MCF 10A (cell line): ENCODE results near the gene PLOD2. TPM values are rescaled to one million over a fixed set of nuclear protein-coding genes. Genes with fewer than 3 reads are reported as not detected.

Experiments
- BruUV-seq: library from RNA; stranded (reverse); fragments of 400-500 nt; replicated peaks from 2 replicates; lab custom pipeline; 2021; lab: Mats Ljungman, UMichigan
- CTCF ChIA-PET: fragments of 300-600 bp; sonication (Branson Sonifier 250); formaldehyde crosslinking; extraction: SDS; loops from one replicate; lab custom pipeline; 2021; ENCODE audit warnings: antibody characterized with exemption, inconsistent platforms; lab: Yijun Ruan, JAX
- POLR2A ChIA-PET: fragments of 300-600, 350-650 bp; sonication (Branson Sonifier 250); formaldehyde crosslinking; extraction: SDS; loops from one replicate; lab custom pipeline; 2020; ENCODE audit warnings: antibody characterized with exemption, inconsistent platforms; lab: Yijun Ruan, JAX
- DNase-seq: peaks from one replicate; pipeline ENCODE4 v3.0.0-alpha.2; 2018; ENCODE audit not compliant: unreplicated experiment
- H3K27ac Mint-ChIP-seq: one replicate; pipeline ENCODE4 v1.8.0; 2022; ENCODE audit warnings: mild to moderate bottlenecking, low read depth, mixed read lengths; ENCODE audit not compliant: unreplicated experiment
- H3K27me3 Mint-ChIP-seq: one replicate; pipeline ENCODE4 v1.8.0; 2022; ENCODE audit warnings: mixed read lengths; ENCODE audit not compliant: insufficient read depth, unreplicated experiment
- H3K36me3 Mint-ChIP-seq: one replicate; pipeline ENCODE4 v1.8.0; 2022; ENCODE audit warnings: mild to moderate bottlenecking, moderate library complexity, mixed read lengths; ENCODE audit not compliant: insufficient read depth, unreplicated experiment
- H3K4me1 Mint-ChIP-seq: one replicate; pipeline ENCODE4 v1.8.0; 2022; ENCODE audit warnings: mixed read lengths; ENCODE audit not compliant: insufficient read depth, unreplicated experiment
- H3K4me3 Mint-ChIP-seq: one replicate; pipeline ENCODE4 v1.8.0; 2022; ENCODE audit warnings: mild to moderate bottlenecking, moderate library complexity, mixed read lengths; ENCODE audit not compliant: unreplicated experiment
- H3K9me3 Mint-ChIP-seq: one replicate; pipeline ENCODE4 v1.8.0; 2022; ENCODE audit warnings: mixed read lengths; ENCODE audit not compliant: unreplicated experiment
- intact Hi-C: fragments of 100-400 bp; cut with micrococcal nuclease; formaldehyde crosslinking; loops from 2 replicates; pipeline ENCODE4 v1.14.1; 2022
- total RNA-seq: library from RNA; stranded (reverse); gene quantifications from 2 replicates; pipeline ENCODE4 v1.2.3, GENCODE V29; 2022
- TF ChIP-seq, protein P1 (sequence below): fragments of 200-600 bp; IDR thresholded peaks from one replicate; pipeline ENCODE4 v1.8.0; 2022; ENCODE audit warnings: antibody characterized with exemption, mild to moderate bottlenecking; ENCODE audit not compliant: unreplicated experiment

PLOD2 gene
- total RNA-seq, 1 experiment from 2014 or later = 149 TPM

DNA sequence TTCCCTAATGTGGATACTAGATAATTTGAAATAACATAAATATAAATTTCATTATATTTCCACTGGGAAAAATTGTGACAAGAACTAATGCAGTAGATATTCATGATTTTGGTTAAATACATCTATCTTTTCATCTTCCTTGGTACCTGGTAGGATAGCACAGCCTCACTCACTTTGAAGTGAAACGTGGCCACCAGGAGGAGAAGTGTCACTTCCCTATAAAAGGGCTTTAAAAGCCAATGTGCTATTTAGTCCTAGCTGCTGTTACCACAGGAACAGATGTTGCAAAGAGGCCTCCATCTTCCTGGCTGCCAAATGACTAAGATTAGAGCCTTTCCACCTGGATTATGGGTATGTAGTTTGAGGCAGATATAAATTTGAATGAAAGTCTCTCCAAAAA, 140.0 kb downstream of the PLOD2 start:
- POLR2A ChIA-PET = no interaction called here
- Mint-ChIP-seq H3K4me1 (no peaks in the 10 kb centered on the region), H3K27me3 (no peaks in the 10 kb centered on the region), H3K9me3 (no peaks in the 10 kb centered on the region), H3K27ac (no peak overlapping the region), H3K4me3 (no peak overlapping the region), H3K36me3 (peaks cover 19% of the 10 kb centered on the region)
- CTCF ChIA-PET = no interaction called here
- TF ChIP-seq, protein P1, sequence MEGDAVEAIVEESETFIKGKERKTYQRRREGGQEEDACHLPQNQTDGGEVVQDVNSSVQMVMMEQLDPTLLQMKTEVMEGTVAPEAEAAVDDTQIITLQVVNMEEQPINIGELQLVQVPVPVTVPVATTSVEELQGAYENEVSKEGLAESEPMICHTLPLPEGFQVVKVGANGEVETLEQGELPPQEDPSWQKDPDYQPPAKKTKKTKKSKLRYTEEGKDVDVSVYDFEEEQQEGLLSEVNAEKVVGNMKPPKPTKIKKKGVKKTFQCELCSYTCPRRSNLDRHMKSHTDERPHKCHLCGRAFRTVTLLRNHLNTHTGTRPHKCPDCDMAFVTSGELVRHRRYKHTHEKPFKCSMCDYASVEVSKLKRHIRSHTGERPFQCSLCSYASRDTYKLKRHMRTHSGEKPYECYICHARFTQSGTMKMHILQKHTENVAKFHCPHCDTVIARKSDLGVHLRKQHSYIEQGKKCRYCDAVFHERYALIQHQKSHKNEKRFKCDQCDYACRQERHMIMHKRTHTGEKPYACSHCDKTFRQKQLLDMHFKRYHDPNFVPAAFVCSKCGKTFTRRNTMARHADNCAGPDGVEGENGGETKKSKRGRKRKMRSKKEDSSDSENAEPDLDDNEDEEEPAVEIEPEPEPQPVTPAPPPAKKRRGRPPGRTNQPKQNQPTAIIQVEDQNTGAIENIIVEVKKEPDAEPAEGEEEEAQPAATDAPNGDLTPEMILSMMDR = no peak
- peak; percentile 13 for DNase-seq
- intact Hi-C loops = no loop called here
- no TSS peak for BruUV-seq

DNA sequence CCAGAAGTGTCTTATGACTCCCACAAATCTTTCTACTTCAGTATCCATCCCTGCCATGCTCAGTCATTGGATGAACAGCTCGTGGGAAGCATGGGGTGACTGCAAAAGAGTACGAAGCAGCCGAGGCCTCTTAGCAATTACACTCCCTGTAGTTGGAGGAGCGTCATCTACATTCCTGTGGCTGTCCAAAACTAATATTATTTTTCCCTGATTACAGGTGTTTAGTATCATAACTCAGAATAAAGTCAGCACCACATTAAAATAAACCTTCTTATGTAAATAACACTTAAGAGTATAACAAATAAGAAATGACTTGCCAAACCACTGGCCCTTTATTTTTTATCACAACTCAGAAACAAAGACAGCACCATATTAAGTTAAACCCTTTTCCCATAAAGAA, 141.5 kb downstream of the PLOD2 start:
- CTCF ChIA-PET = interaction anchor here (0.5 to 1.1 kb wide), 4 partner anchors 10 to 243 kb away, joined by 3 to 4 read pairs (median 4); no protein-coding TSS in a partner anchor

More for the DNA sequence above, 141.5 kb downstream of the PLOD2 start:
- Mint-ChIP-seq H3K9me3 (no peaks in the 10 kb centered on the region), H3K27me3 (no peaks in the 10 kb centered on the region), H3K4me3 (no peak overlapping the region), H3K36me3 (peaks cover 19% of the 10 kb centered on the region), H3K27ac (no peak overlapping the region), H3K4me1 (no peaks in the 10 kb centered on the region)
- no peak for DNase-seq
- intact Hi-C loops = no loop called here
- TF ChIP-seq, protein P1 = no peak
- no TSS peak for BruUV-seq
- POLR2A ChIA-PET = no interaction called here

Other genes with a start within 250 kb of the PLOD2 start
- 2.5 and 4.4 TPM in 2 replicates for gene PLSCR4, start 89.9 kb upstream of the PLOD2 start, total RNA-seq